HG03378 (cell line): ENCODE data around the gene OR7G1.

Source experiments
- ATAC-seq: cut with Tn5 transposase; IDR thresholded peaks from one replicate; pipeline ENCODE4 v1.9.1; 2021; ENCODE audit warnings: mild to moderate bottlenecking, moderate library complexity; ENCODE audit not compliant: unreplicated experiment

The OR7G1 gene

GRCh38 chr19:9115307-9115813, at the start of gene OR7G1:
Gene OR7G1, minus strand, starts transcription at chr19:9115763. Its CDS starts 0 bp downstream, at chr19:9115763.
- no peak for ATAC-seq

- ATAC-seq, result no peak
Observed at GRCh38 chr19:9165261-9165660, 49.7 kb upstream of the OR7G1 start.

- ATAC-seq, result no peak
Observed at GRCh38 chr19:9161427-9161826, 45.9 kb upstream of the OR7G1 start.

GRCh38 chr19:9159891-9160290, 44.3 kb upstream of the OR7G1 start:
- no peak for ATAC-seq

- ATAC-seq, result no peak
Observed at GRCh38 chr19:9156304-9156703, 40.7 kb upstream of the OR7G1 start.

- ATAC-seq, result no peak
Observed at GRCh38 chr19:9155591-9155990, 40.0 kb upstream of the OR7G1 start.

GRCh38 chr19:9151367-9151766, 35.8 kb upstream of the OR7G1 start:
- ATAC-seq, result no peak

- ATAC-seq, result no peak
Observed at GRCh38 chr19:9150650-9151049, 35.1 kb upstream of the OR7G1 start.

- ATAC-seq, result no peak
Observed at GRCh38 chr19:9149997-9150396, 34.4 kb upstream of the OR7G1 start.

- no peak for ATAC-seq
Observed at GRCh38 chr19:9148697-9149096, 33.1 kb upstream of the OR7G1 start.

- no peak for ATAC-seq
Observed at GRCh38 chr19:9146882-9147281, 31.3 kb upstream of the OR7G1 start.

- ATAC-seq, result no peak
Observed at GRCh38 chr19:9144920-9145319, 29.4 kb upstream of the OR7G1 start.

- ATAC-seq, result peak; percentile 87
Observed at GRCh38 chr19:9140159-9140874, 24.8 kb upstream of the OR7G1 start, which contains the start of gene ZNF317. Gene ZNF317, plus strand, starts transcription at chr19:9140397. Its CDS starts 15,620 bp downstream, at chr19:9156017.

GRCh38 chr19:9139609-9140158, 24.1 kb upstream of the OR7G1 start:
- ATAC-seq, result peak; percentile 20

GRCh38 chr19:9132422-9132821, 16.9 kb upstream of the OR7G1 start:
- ATAC-seq, result no peak

- ATAC-seq, result no peak
Observed at GRCh38 chr19:9130965-9131364, 15.4 kb upstream of the OR7G1 start.

- ATAC-seq, result no peak
Observed at GRCh38 chr19:9128171-9128570, 12.6 kb upstream of the OR7G1 start.

GRCh38 chr19:9126900-9127405, 11.4 kb upstream of the OR7G1 start, which contains the start of gene OR7G3:
Gene OR7G3, minus strand, starts transcription at chr19:9126950. Its CDS starts 0 bp downstream, at chr19:9126950.
- ATAC-seq, result no peak

GRCh38 chr19:9116547-9116946, 984 bp upstream of the OR7G1 start:
- ATAC-seq, result no peak

- no peak for ATAC-seq
Observed at GRCh38 chr19:9109959-9110358, 5.6 kb downstream of the OR7G1 start.

- ATAC-seq, result no peak
Observed at GRCh38 chr19:9107375-9107774, 8.2 kb downstream of the OR7G1 start, which contains the start of gene OR7G2. Gene OR7G2, minus strand, starts transcription at chr19:9107475. Its CDS starts 4,232 bp downstream, at chr19:9103243.

GRCh38 chr19:9086761-9087160, 28.8 kb downstream of the OR7G1 start, which contains the start of gene OR1M1:
Gene OR1M1, plus strand, starts transcription at chr19:9087061. Its CDS starts 6,184 bp downstream, at chr19:9093245.
- ATAC-seq, result no peak
